Caco-2 (cell line): Measurements from ENCODE around the gene PHACTR1. TPM values are rescaled to one million over a fixed set of nuclear protein-coding genes. Genes with fewer than 3 reads are reported as not detected.

Experiments used
- BruUV-seq: library from RNA; stranded (reverse); fragments of 400-500 nt; replicated peaks from 2 replicates; lab custom pipeline; 2021; lab: Mats Ljungman, UMichigan
- CTCF ChIA-PET: fragments of 300-600 bp; sonication (Branson Sonifier 250); formaldehyde crosslinking; loops from one replicate; lab custom pipeline; 2022; ENCODE audit warnings: antibody characterized with exemption; lab: Charles Lee
- POLR2A ChIA-PET: fragments of 300-600 bp; sonication (Branson Sonifier 250); formaldehyde crosslinking; loops from one replicate; lab custom pipeline; 2022; ENCODE audit warnings: antibody characterized with exemption; lab: Charles Lee
- DNase-seq, 2 experiments: peaks; one replicate each; pipeline versions ENCODE4 v3.0.0 to v3.0.0-alpha.2; 2020 to 2022
- H3K27me3 ChIP-seq: replicated peaks from 2 replicates; pipeline ENCODE4 v1.6.0; 2011; ENCODE audit warnings: low read length; ENCODE audit not compliant: control insufficient read depth, insufficient read depth
- H3K36me3 ChIP-seq: 2 replicates; pipeline ENCODE4 v1.5.1; 2011; ENCODE audit warnings: low read length; ENCODE audit not compliant: control insufficient read depth, insufficient read depth
- H3K4me1 ChIP-seq: fragments of 250-450 bp; sonication (Bioruptor Pico); 2 replicates; pipeline ENCODE4 v1.5.1; 2020; ENCODE audit warnings: mild to moderate bottlenecking
- H3K4me3 ChIP-seq: 2 replicates; pipeline ENCODE4 v1.5.1; 2011; ENCODE audit warnings: low read depth, mild to moderate bottlenecking, control low read depth, low read length
- H3K9me3 ChIP-seq: fragments of 250-450 bp; sonication (Bioruptor Pico); 2 replicates; pipeline ENCODE4 v1.5.1; 2020; ENCODE audit warnings: mild to moderate bottlenecking, moderate library complexity
- H3K27ac Mint-ChIP-seq: one replicate; pipeline ENCODE4 v1.8.0; 2022; ENCODE audit warnings: mixed read lengths; ENCODE audit not compliant: unreplicated experiment
- H3K27me3 Mint-ChIP-seq: one replicate; pipeline ENCODE4 v1.8.0; 2022; ENCODE audit warnings: mixed read lengths; ENCODE audit not compliant: insufficient read depth, unreplicated experiment
- H3K36me3 Mint-ChIP-seq: one replicate; pipeline ENCODE4 v1.8.0; 2022; ENCODE audit warnings: mild to moderate bottlenecking, mixed read lengths; ENCODE audit not compliant: insufficient read depth, unreplicated experiment
- H3K4me1 Mint-ChIP-seq: one replicate; pipeline ENCODE4 v1.8.0; 2022; ENCODE audit warnings: low read depth, mixed read lengths; ENCODE audit not compliant: unreplicated experiment
- H3K4me3 Mint-ChIP-seq: one replicate; pipeline ENCODE4 v1.8.0; 2022; ENCODE audit warnings: mild to moderate bottlenecking, moderate library complexity, mixed read lengths; ENCODE audit not compliant: unreplicated experiment
- H3K9me3 Mint-ChIP-seq: one replicate; pipeline ENCODE4 v1.8.0; 2022; ENCODE audit warnings: mixed read lengths; ENCODE audit not compliant: unreplicated experiment
- CTCF ChIP-seq, 2 experiments: fragments of 200-600 bp in 1 of 2; IDR thresholded peaks; 1 replicate in 1 of 2; 2 replicates in 1 of 2; pipeline versions ENCODE4 v1.5.1 to v1.8.0; 2011 to 2022; ENCODE audit warnings: antibody characterized with exemption in 1 of 2, control low read depth in 1 of 2, inconsistent platforms in 1 of 2, low read depth in 1 of 2, low read length in 1 of 2, mild to moderate bottlenecking in 1 of 2, moderate library complexity in 1 of 2; ENCODE audit not compliant: insufficient read depth in 1 of 2, severe bottlenecking in 1 of 2, unreplicated experiment in 1 of 2
- intact Hi-C: fragments of 100-400 bp; cut with micrococcal nuclease; formaldehyde crosslinking; loops from one replicate; pipeline ENCODE4 v1.10.0; 2022; ENCODE audit not compliant: unreplicated experiment
- total RNA-seq: library from RNA; stranded (reverse); gene quantifications from 2 replicates; pipeline ENCODE4 v1.2.3, GENCODE V29; 2022

The PHACTR1 gene
- total RNA-seq, 1 experiment from 2014 or later: 0.41 TPM

GRCh38 chr6:13260831-13261230, 544.3 kb downstream of the PHACTR1 start:
- H3K27me3 Mint-ChIP-seq: no peaks in the 10 kb centered on the region
- no peaks in the 10 kb centered on the region for H3K36me3 Mint-ChIP-seq

GRCh38 chr6:13261464-13261994, 545.0 kb downstream of the PHACTR1 start:
- no peak overlapping the region for H3K4me3 Mint-ChIP-seq
- H3K27me3 ChIP-seq: no peaks in the 10 kb centered on the region
- no peak overlapping the region for H3K4me3 ChIP-seq
- H3K36me3 ChIP-seq: no peaks in the 10 kb centered on the region
- no TSS peak for BruUV-seq
- TF ChIP-seq CTCF (IDR thresholded peaks at IDR 0.05; ENCODE audit: insufficient read depth in 1 of 2, low read depth in 1 of 2, low read length in 1 of 2, severe bottlenecking in 1 of 2, unreplicated experiment in 1 of 2): no peak
- H3K4me1 Mint-ChIP-seq: peaks cover 19% of the 10 kb centered on the region
- no peak overlapping the region for H3K27ac Mint-ChIP-seq
- peaks cover 15% of the 10 kb centered on the region for H3K9me3 Mint-ChIP-seq
- no peaks in the 10 kb centered on the region for H3K9me3 ChIP-seq
- DNase-seq: no peak
- no peaks in the 10 kb centered on the region for H3K27me3 Mint-ChIP-seq
- peaks cover 5% of the 10 kb centered on the region; the same call in 1 of the 2 replicates for H3K4me1 ChIP-seq
- CTCF ChIA-PET: no interaction called here
- no peaks in the 10 kb centered on the region for H3K36me3 Mint-ChIP-seq
- POLR2A ChIA-PET: no interaction called here
- intact Hi-C loops: no loop called here

More at GRCh38 chr6:13260831-13261230, 544.3 kb downstream of the PHACTR1 start:
- Histone ChIP-seq H3K4me3 (no peak overlapping the region), H3K4me1 (peaks cover 5% of the 10 kb centered on the region; the same call in 1 of the 2 replicates), H3K9me3 (no peaks in the 10 kb centered on the region), H3K27me3 (no peaks in the 10 kb centered on the region), H3K36me3 (no peaks in the 10 kb centered on the region)
- no peak overlapping the region for H3K4me3 Mint-ChIP-seq
- peaks cover 12% of the 10 kb centered on the region for H3K9me3 Mint-ChIP-seq
- BruUV-seq: no TSS peak
- DNase-seq: no peak
- intact Hi-C loops: no loop called here
- H3K27ac Mint-ChIP-seq: no peak overlapping the region
- peaks cover 21% of the 10 kb centered on the region for H3K4me1 Mint-ChIP-seq
- ChIA-PET CTCF (no interaction called here), POLR2A (no interaction called here)
- TF ChIP-seq CTCF (IDR thresholded peaks at IDR 0.05; ENCODE audit: insufficient read depth in 1 of 2, low read depth in 1 of 2, low read length in 1 of 2, severe bottlenecking in 1 of 2, unreplicated experiment in 1 of 2): no peak

- ChIA-PET CTCF (no interaction called here), POLR2A (no interaction called here)
- Histone ChIP-seq H3K36me3 (no peaks in the 10 kb centered on the region), H3K4me1 (peaks cover 10% of the 10 kb centered on the region; the same call in 1 of the 2 replicates), H3K27me3 (no peaks in the 10 kb centered on the region), H3K4me3 (no peak overlapping the region), H3K9me3 (no peaks in the 10 kb centered on the region)
- Mint-ChIP-seq H3K4me3 (no peak overlapping the region), H3K9me3 (peaks cover 15% of the 10 kb centered on the region), H3K4me1 (peaks cover 23% of the 10 kb centered on the region), H3K27ac (no peak overlapping the region), H3K27me3 (no peaks in the 10 kb centered on the region), H3K36me3 (peaks cover 5% of the 10 kb centered on the region)
- TF ChIP-seq CTCF (IDR thresholded peaks at IDR 0.05; ENCODE audit: insufficient read depth in 1 of 2, low read depth in 1 of 2, low read length in 1 of 2, severe bottlenecking in 1 of 2, unreplicated experiment in 1 of 2): no peak
- BruUV-seq: no TSS peak
- intact Hi-C loops: no loop called here
- DNase-seq: no peak
Observed at GRCh38 chr6:13262302-13263230, 546.0 kb downstream of the PHACTR1 start.
